Measurements from ENCODE around the gene CSMD2.

The CSMD2 gene

DNA sequence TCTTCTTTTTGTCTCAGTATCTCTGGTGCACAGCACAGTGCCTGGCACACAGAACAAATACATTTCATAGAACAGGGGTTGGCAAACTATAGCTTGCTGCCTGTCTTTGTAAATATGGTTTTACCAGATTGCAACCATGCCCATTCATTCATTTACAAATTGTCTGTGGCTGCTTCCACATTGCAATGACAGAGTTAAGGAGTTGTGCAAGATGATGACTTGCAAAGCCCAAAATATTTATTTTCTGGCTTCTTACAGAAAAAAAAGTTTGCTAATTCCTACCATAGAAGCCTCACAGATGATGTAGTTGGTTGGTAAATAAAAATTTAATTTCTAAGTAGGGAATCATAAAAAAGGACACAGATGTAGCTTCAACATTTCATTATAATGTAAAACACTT, 312.3 kb downstream of the CSMD2 start:
- DNase-seq (ENCODE audit: low spot score): no peak

DNA sequence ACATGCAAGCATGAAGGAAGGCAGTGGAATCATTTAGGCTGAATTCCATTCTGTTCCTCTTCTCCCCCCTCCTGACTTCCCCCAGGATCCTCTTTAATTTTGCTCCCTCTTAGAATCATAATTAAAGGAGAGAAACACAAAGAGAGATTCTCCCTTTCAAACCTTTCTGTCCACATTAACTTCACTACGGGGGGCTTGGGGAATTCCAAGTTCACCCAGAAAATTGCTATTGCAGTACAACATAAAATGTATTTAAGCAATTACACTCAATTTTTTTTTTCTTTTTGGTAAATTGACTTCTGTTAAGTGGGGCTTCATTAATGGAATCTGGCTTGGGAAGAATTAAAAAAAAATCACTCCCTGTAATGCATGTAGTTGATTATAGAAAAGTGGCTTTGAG, 314.5 kb downstream of the CSMD2 start:
- DNase-seq (ENCODE audit: low spot score): no peak

DNA sequence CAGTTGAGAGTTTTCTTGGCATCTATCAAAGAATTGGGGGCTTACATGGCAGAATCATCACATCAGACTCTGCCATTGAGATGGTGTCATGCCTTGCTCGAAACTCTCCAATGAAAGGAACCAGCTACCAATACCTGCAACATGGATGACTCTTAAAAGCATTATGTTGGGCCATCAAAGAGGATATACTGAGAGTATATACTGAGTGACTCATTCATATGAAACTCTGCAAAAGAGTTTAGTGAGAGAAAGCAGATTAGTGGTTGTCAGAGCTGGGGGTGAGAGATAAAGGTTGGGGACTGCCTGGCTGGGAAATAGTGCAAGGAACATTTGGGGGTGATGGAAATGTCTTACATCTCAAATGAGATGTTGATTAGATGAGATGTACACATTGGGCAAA, 315.8 kb downstream of the CSMD2 start:
- DNase-seq (ENCODE audit: low spot score): no peak

DNA sequence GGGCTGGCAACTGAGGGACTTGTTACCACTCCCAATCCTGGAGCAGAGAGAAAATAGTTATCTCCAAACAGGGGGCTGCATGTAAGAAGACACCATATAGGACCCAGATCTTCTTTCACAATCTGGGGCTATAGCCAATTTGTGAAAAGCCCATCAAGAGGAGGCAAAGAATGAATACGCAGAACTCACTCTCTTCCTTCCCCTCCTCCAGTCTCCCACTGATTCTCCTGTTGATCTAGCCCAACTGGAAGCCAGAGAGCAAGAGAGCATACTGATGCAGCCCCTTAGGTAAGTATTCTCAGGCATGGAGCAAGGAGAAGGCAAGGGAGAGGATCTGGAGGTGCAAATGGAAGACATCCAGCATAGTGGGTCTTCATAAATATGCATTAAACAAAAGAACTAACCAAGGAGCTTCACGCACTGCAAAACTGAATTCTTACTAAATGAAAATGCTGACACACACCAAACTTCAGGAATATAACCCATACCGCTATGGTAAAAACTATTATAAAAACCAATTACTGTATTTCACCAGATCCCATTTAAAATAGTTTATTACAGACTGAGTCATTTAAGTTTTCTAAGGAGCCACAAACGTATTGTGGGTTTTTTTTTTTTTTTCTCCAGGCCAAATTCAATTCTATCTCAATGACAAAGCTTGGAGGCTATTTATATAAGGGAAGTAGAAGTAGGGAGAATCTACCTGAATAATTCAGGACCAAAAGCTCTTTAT, 316.7 kb downstream of the CSMD2 start:
- DNase-seq (ENCODE audit: low spot score): no peak

DNA sequence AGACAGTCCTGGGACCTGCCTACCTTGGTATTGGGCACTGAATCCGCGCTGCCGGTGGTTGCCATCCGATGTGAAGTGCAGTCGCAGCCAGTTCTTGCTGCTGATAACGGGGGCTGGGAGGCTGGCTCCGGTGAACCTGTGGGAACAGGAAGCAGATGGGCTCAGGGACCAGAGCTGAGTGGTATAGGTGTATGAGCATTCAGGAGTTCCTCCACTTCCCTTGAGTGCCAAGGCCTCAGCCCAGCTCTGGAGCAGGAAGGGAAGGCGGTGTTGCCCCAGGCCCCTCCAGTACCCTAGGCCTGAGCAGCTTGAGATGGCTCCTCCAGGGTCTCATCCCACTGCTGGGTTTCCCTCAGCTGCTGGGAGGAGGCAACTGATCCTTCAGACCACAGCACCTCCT, 318.2 kb downstream of the CSMD2 start:
- DNase-seq (ENCODE audit: low spot score): no peak

DNA sequence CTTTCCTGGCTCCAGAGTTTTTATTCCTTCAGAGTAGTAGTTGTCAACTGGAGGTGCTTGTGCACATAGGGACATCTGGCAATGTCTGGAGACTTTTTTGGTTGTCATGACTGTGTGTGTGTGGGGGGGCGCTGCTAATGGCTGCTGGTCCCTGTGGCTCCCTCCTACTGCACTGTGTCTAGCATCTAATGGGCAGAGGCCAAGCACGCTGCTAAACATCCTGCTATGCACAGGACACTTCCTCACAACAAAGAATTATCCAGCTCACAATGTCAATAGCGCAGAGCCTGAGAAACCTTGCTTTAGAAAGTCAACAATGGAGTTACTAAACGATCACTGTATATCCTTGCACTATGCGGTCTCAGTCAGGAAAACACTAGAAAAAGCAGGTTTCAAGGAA, 320.9 kb downstream of the CSMD2 start:
- DNase-seq (ENCODE audit: low spot score): no peak

DNA sequence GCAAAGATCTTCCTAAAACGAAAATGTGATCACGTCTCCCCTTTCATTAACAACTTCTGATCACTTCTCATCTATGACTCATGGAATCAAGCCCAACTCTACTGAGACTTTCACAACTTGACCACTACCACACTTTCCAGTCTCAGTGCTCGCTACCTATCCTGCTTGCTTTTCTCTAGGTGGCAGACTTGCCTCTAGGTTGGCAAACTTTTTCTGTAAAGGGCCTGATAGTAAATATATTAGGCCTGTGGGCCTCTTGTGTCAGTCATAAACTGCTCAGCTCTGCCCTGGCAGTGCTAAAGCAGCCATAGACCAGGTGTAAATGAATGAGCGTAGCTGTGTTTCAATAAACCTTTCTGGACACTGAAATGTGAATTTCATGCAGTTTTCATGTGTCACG, 322.7 kb downstream of the CSMD2 start:
- no peak for DNase-seq (ENCODE audit: low spot score)

DNA sequence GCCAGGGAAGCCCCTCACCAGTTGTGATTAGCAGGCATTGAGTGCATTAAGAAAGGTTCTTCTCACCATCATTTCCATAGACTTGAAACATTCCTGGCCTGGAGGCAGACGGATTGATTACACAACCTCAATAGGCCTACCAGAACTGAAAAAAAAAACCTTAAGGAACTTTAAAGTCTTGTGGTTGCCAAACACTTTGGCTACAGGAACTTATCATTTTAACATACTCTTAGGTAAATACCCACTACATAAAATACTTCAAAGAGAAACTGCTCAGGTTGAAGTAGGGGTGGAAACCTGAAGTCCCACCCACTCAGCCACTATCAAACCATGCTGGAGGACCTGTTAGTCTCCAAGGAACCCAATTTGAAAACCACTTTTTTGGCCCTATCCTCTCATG, 323.5 kb downstream of the CSMD2 start:
- DNase-seq (ENCODE audit: low spot score): no peak

DNA sequence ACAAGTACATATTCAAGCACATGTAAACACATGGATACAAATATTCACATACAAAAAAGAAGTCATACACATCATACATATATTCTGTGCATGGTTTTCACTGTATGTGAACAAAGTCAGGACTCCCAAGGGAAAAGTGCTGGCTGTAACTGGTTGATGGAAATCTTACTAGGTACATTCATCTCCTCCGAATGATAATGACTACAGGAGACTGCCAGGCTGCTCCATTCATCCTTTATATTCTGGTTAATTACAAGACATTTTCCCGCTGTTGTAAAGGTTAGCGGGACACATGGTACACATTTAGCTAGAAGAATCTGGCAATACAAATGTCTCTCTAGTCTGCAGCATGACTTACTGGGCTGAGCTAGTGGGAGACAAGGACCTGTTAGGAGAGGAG, 327.4 kb downstream of the CSMD2 start:
- no peak for DNase-seq (ENCODE audit: low spot score)

DNA sequence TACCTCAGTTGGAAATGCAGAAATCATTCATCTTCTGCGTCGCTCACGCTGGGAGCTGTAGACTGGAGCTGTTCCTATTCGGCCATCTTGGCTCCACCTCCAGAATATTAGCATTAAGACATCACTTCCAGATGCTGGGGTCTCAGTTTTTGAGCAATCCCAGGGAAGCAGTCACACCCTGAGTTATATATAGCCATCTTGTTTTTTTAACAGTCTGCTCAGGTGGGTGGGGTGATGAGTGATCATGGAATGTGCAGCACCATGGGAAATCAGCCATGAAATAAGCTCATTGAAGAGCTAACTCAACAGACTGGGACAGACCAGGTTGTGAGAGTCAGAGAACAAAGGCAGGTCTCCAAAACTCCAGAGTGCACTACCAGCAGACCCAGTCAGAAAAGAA, 328.1 kb downstream of the CSMD2 start:
- no peak for DNase-seq (ENCODE audit: low spot score)

DNA sequence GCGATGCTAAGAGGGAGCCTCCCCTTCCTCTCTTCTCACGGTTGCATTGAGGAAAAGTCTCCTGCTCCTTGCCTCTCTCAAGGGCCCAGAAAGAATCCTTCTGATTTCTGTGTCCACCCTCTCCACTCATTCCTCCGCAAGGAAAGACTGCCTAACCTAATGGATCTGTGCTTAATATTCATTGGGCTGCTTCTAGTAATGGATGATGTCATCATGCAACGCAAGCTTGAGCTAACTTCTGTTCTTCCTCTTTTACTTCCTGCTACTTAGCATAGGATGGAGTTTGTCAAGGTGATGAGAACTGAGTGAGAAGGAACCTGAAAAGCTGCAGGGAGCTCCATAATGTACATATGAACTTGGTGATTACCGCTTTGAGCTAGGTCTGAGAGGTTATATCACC, 336.4 kb downstream of the CSMD2 start:
- no peak for DNase-seq (ENCODE audit: low spot score)

DNA sequence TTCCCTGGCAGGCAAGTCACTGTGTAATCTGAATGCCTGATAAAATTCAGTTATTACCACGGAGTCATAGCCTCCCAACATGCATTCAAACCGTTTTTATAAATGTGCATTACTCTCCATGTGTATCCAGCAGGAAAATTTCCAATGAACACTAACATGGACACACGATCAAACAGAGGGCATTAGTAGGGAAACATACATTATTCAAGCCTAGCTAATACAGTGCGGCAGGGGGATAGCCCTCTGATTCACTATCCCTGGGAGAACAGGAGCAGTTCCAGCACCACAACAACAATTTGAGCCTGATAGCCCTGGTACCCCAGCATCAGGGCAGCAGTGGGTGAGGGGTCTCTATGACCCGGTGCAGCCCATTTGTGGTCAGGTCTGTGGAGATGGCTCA, 337.0 kb downstream of the CSMD2 start:
- no peak for DNase-seq (ENCODE audit: low spot score)

DNA sequence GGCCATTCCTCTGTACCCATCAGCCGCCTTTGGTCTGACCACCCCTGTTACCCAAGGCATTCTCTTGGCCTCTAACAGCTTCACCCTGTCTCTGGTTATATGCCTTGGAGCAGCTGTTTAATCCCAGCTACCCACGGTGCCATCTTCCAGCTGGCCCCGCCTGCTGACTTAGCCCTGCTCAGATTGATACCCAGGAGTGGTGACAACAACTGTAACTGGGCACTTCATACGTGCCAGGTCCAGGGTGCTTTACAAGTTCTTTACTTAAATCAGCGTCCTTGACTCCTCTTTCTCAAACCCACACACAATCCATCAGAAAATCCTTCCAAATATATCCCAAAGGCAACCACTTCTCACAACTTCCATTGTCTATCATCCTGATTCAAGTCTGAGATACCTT, 338.3 kb downstream of the CSMD2 start:
- DNase-seq (ENCODE audit: low spot score): no peak

DNA sequence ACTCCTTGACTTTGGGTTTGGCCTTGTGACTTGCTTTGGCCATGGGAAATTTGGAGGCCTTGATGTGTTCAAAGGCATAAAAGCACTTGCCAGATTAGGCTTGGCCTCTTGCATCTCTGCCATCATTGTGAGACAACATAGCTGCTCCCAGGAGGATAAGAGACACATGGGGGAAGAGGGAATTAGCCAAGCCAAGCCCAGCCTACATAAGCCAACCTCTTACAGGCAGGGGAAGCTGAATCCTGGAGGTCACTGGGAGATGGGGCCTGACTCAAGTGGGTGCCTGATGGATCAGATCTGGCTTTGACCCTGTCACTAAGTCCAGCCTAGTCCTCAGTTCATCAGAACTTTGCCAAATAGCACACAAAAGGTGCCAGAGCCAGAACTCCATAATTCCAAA, 338.7 kb downstream of the CSMD2 start:
- DNase-seq (ENCODE audit: low spot score): no peak

DNA sequence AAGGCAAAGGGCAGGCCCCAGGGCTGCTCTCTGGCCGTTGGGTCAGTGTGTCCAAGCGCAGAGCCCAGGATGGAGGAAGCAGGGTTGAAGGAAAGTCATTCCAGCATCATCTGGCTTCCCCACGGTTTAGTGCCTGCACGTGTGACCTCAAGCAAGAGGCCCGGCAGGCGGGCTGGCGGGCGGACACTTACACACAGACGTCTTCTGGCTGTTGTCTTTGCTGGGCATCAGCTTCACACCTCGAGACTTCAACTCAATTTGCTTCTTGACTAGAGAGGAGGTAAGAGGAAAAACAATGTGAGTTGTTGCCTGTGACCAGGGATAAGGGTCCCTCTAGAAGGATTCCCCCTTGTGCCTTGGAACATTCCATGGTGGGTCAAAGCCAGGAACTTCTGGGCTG, 339.5 kb downstream of the CSMD2 start:
- no peak for DNase-seq (ENCODE audit: low spot score)

DNA sequence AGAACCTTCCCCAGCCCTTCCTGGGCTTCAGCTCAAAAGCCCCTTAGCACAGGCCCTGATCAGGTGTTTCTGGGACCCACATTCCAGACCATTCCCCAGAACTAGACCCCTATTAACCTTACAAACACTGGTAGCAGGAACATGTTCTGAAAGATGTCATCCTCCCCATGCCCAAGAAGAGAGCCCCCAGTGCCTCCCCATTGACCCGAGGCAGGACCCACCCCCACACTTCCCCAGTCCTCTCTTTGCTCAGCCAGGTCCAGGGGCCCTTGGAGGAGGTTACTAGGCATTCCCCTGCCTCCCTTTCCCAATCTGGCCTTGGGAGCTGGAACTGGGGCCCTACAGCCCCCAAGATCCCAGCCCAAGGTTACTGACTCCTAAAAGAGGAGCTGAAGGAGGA, 340.1 kb downstream of the CSMD2 start:
- no peak for DNase-seq (ENCODE audit: low spot score)

DNA sequence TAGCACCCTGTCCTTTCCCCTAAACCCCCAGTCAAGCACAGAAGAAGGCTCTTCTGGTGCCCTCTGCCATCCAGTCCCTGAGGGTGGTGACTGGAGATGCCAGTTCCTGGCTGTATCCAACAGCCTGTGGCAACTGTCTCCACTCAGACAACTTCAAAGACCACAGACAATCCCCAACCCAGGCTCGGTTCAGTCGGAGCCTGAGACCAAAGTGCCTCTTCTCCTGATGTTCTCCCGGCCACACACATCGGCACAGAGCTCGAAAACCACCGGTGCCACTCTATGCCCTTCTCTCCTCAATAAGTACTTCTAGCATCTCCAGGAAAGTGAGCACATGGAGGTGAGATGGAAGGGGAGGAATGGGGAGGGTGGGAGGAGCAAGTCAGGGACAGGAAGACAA, 340.7 kb downstream of the CSMD2 start:
- no peak for DNase-seq (ENCODE audit: low spot score)

DNA sequence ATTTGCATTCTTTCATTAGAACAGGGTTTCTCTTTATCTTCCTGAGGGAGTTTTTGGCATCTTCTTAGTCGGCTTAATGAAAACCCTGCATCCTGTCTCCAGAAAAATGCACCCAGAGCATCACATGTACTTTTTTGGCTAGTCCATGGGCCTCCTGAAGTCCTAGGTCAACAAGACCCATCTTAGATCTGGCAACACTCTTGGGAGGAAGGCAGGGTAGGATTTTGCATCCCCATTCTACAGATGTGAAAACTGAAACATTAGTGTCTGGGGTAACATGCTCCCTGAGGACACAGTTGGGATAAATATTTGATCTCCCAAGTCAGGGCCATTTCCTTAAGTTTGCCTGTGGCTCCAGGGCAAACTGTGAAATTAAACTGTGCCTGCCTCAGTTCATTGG, 341.2 kb downstream of the CSMD2 start:
- DNase-seq (ENCODE audit: low spot score): no peak

DNA sequence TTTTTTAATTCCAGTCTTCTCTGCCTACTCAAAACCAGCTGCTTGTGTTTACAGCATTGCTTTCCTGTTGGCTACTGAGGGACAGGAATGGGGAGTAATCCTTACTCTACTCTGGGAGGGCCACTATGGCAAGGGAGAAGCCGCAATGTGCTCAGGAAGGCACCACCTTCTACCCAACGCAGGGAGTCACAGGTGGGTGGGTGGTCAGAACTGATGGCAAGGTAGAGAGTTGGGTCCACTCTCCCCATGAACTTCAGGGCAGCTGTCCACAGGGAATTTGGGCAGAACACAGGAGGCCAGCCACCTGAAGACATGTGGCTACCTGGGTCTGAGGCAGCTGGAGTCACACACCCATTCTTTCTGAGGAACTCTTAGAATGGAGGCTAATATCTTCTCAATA, 341.6 kb downstream of the CSMD2 start:
- no peak for DNase-seq (ENCODE audit: low spot score)

DNA sequence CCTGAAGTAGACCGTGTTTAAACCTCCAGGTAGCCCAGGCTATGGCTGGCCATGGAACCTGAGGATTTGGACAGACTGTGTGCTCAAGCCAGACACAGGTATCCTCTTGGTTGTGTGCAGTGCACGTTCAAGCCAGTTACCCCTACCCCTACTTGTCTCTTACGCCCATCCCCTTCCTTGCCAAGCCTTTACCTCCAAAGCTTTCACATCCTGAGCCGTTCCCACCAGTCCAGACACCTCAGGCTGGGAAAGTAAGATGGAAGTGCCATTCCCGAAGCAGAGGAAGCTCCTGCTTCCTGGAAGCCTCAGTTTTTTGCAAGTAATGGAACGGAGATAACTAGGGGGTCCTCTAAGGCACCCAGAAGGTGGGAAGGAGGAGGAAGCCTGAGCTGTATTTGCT, 342.6 kb downstream of the CSMD2 start:
- DNase-seq (ENCODE audit: low spot score): no peak

DNA sequence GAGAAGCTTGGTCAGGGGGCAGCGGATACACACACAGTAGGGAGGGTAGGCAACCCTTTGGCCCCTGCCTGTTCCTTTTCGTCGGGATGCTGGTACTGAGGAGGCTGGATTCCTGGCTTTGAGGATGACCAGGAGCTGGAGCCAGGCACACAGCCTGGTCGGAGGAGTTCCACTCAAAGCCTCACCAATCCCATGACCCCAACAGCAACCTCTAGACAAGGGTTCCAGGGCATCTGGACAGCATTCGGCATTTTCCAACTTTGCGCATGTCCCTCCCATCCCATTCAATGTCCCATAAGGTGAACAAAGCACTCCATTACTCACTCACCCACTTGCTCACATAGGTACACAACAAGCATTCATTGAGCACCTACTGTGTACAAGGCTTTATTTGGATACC, 343.7 kb downstream of the CSMD2 start:
- DNase-seq (ENCODE audit: low spot score): no peak

DNA sequence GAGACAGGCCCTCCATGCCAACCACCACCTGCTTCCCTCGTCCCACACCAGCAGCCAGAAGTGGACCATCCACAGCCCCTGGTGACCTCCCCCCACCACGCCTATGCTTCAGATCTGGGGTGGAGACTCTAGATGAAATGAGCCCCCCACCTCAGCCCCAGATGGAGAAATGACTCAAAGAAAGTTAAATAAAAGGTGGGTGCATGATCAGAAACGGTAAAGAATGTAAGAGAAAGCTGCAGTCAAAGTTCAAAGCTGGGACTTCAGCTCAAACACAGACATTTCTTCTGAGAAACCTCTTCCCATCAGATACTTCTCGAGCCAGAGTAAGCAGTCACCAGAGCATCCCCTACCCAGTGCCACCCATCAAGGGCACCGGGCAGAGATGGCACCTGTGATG, 344.2 kb downstream of the CSMD2 start:
- DNase-seq (ENCODE audit: low spot score): no peak

DNA sequence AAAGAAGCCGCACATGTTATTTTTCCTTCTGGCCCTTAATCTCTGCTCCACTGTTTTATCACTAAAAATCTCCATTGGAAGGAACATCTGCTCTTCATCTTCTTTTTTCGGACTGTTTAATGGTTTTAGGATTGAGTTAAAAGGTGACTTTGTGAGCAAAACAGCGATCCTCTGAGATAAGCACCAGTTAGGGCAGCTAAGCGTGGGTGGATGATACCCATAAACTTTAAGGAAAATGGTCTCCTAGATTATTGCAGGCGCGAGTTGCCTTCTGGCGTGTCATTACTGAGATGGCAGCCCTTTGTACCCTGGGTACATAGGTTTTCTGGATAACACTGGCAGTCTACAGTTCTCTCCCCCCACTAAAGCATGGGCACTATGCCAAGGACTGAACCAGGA, 345.1 kb downstream of the CSMD2 start:
- no peak for DNase-seq (ENCODE audit: low spot score)

DNA sequence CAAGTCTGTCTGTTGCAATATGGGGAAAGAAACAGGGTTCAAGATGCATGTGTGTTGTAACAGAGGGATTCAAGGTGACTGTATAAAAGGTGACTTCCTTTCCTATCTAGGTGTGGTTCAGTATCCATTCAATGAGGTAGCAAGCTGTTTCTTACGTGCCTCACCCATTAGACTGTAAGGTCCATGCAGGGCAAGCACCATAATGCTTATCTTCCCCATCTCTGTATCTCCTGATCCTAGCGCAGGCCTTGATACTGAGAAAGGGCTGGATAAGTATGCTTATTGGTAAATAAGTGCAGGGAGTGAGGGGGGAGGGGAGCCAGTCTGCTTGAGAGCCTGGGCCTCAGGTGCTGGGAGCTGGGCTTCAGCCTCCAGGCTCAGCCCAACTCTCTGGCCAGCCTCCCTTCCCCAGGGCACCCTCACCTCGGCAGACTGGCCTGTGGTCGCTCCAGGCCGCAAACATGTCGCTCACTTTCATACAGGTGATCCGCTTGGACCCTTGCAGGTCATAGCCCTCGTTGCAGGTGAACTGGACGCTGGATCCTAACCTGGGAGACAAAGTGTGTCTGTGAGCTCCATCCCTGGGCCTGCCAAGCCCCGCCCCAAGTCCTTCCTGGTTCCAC, 345.6 kb downstream of the CSMD2 start:
- DNase-seq (ENCODE audit: low spot score): no peak
